ENCODE results near the gene EAPP. TPM values are rescaled to one million over a fixed set of nuclear protein-coding genes. Genes with fewer than 3 reads are reported as not detected.
"Not testable (repeated sequence)": the region's sequence is repeated elsewhere in the genome, so short reads cannot be mapped to it uniquely, and the experiment has no call there.

Gene EAPP
- total and polyA plus RNA-seq, 4 donors = 25.4 to 92.6 (median 32.0) TPM

- 97 to 98% methylated on average over 11 of the region's 11 CpGs for WGBS, 2 donors
- no peak overlapping the region for H3K9ac ChIP-seq (ENCODE audit: insufficient read depth in 1 of 2, low read length in 2 of 2)
- no peak for ATAC-seq (ENCODE audit: insufficient read depth, low FRiP score)
Observed at GRCh38 chr14:34507884-34508283, 31.6 kb downstream of the EAPP start.

GRCh38 chr14:34507459-34507858 is 32.0 kb downstream of the EAPP start:
- Histone ChIP-seq H3K9ac (ENCODE audit: insufficient read depth in 1 of 2, low read length in 2 of 2) (no peak overlapping the region), H3K9me3 (ENCODE audit: control insufficient read depth in 4 of 4, insufficient read depth in 3 of 4, low read length in 3 of 4) (no peaks in the 10 kb centered on the region), H3K4me1 (ENCODE audit: control insufficient read depth in 5 of 5, insufficient read depth in 5 of 5, low read length in 5 of 5) (peaks cover 0 to 5% (median 0%) of the 10 kb centered on the region in 5 donors), H3K4me3 (no peak overlapping the region), H3K27ac (ENCODE audit: low read depth in 1 of 2, low read length in 1 of 2) (no peak overlapping the region), H3K36me3 (ENCODE audit: control insufficient read depth in 4 of 4, insufficient read depth in 4 of 4, low read length in 4 of 4) (no peaks in the 10 kb centered on the region), H3K27me3 (ENCODE audit: control insufficient read depth in 3 of 3, insufficient read depth in 3 of 3, low read length in 2 of 3) (no peaks in the 10 kb centered on the region)
- DNase-seq (no peak), ATAC-seq (ENCODE audit: insufficient read depth, low FRiP score) (no peak)
- no peak for TF ChIP-seq CTCF (IDR thresholded peaks at IDR 0.05; ENCODE audit: control extremely low read depth, extremely low read depth)
- WGBS, 2 donors = 86 to 91% methylated on average over 9 of the region's 9 CpGs

More at GRCh38 chr14:34507884-34508283, 31.6 kb downstream of the EAPP start:
- peaks cover 0 to 5% (median 0%) of the 10 kb centered on the region in 5 donors for H3K4me1 ChIP-seq (ENCODE audit: control insufficient read depth in 5 of 5, insufficient read depth in 5 of 5, low read length in 5 of 5)
- no peak overlapping the region for H3K27ac ChIP-seq (ENCODE audit: low read depth in 1 of 2, low read length in 1 of 2)
- DNase-seq = no peak
- TF ChIP-seq CTCF (IDR thresholded peaks at IDR 0.05; ENCODE audit: control extremely low read depth, extremely low read depth) = no peak
- no peaks in the 10 kb centered on the region for H3K36me3 ChIP-seq (ENCODE audit: control insufficient read depth in 4 of 4, insufficient read depth in 4 of 4, low read length in 4 of 4)
- H3K4me3 ChIP-seq = no peak overlapping the region
- H3K9me3 ChIP-seq (ENCODE audit: control insufficient read depth in 4 of 4, insufficient read depth in 3 of 4, low read length in 3 of 4) = no peaks in the 10 kb centered on the region
- no peaks in the 10 kb centered on the region for H3K27me3 ChIP-seq (ENCODE audit: control insufficient read depth in 3 of 3, insufficient read depth in 3 of 3, low read length in 2 of 3)

- WGBS, 2 donors = 84 to 95% methylated on average over 5 of the region's 5 CpGs
- H3K27me3 ChIP-seq (ENCODE audit: control insufficient read depth in 3 of 3, insufficient read depth in 3 of 3, low read length in 2 of 3); DNase-seq: not testable (repeated sequence)
Observed at GRCh38 chr14:34505124-34505491, 34.4 kb downstream of the EAPP start.

GRCh38 chr14:34504027-34504426 is 35.5 kb downstream of the EAPP start:
- not testable (repeated sequence) for DNase-seq; H3K4me3 ChIP-seq; H3K27ac ChIP-seq (ENCODE audit: low read depth in 1 of 2, low read length in 1 of 2); ATAC-seq (ENCODE audit: insufficient read depth, low FRiP score); H3K9ac ChIP-seq (ENCODE audit: insufficient read depth in 1 of 2, low read length in 2 of 2); H3K4me1 ChIP-seq (ENCODE audit: control insufficient read depth in 5 of 5, insufficient read depth in 5 of 5, low read length in 5 of 5); H3K36me3 ChIP-seq (ENCODE audit: control insufficient read depth in 4 of 4, insufficient read depth in 4 of 4, low read length in 4 of 4); H3K9me3 ChIP-seq (ENCODE audit: control insufficient read depth in 4 of 4, insufficient read depth in 3 of 4, low read length in 3 of 4); H3K27me3 ChIP-seq (ENCODE audit: control insufficient read depth in 3 of 3, insufficient read depth in 3 of 3, low read length in 2 of 3)
- WGBS, 2 donors = 74 to 90% methylated on average over 9 of the region's 9 CpGs

More at GRCh38 chr14:34505124-34505491, 34.4 kb downstream of the EAPP start:
- not testable (repeated sequence) for H3K9me3 ChIP-seq (ENCODE audit: control insufficient read depth in 4 of 4, insufficient read depth in 3 of 4, low read length in 3 of 4); H3K4me1 ChIP-seq (ENCODE audit: control insufficient read depth in 5 of 5, insufficient read depth in 5 of 5, low read length in 5 of 5); H3K9ac ChIP-seq (ENCODE audit: insufficient read depth in 1 of 2, low read length in 2 of 2); ATAC-seq (ENCODE audit: insufficient read depth, low FRiP score); H3K27ac ChIP-seq (ENCODE audit: low read depth in 1 of 2, low read length in 1 of 2); H3K36me3 ChIP-seq (ENCODE audit: control insufficient read depth in 4 of 4, insufficient read depth in 4 of 4, low read length in 4 of 4); H3K4me3 ChIP-seq

All from lung (tissue), 12 donors.